T-helper 2 cell treated with Interferon-gamma antibody and Interleukin-4, amounts not matched to agents 5 μg/mL and 100 μg/mL, for 36 hours (primary cell): ENCODE measurements around the gene ZNF688.
A peak's percentile ranks its signal among the peaks of the same experiment; 100 is the strongest.

Experiments
- DNase-seq: peaks from one replicate; pipeline ENCODE4 v3.0.0; 2021; ENCODE audit warnings: low spot score
- H3K27ac Mint-ChIP-seq: one replicate; pipeline ENCODE4 v1.8.0; 2021; ENCODE audit warnings: mild to moderate bottlenecking, mixed read lengths
- H3K27me3 Mint-ChIP-seq: one replicate; pipeline ENCODE4 v1.8.0; 2021; ENCODE audit warnings: low read depth, mixed read lengths
- H3K36me3 Mint-ChIP-seq: one replicate; pipeline ENCODE4 v1.8.0; 2021; ENCODE audit warnings: low read depth, mixed read lengths
- H3K4me1 Mint-ChIP-seq: one replicate; pipeline ENCODE4 v1.8.0; 2021; ENCODE audit warnings: low read depth, mixed read lengths
- H3K4me3 Mint-ChIP-seq: one replicate; pipeline ENCODE4 v1.8.0; 2022; ENCODE audit warnings: mild to moderate bottlenecking, moderate library complexity, mixed read lengths
- H3K9me3 Mint-ChIP-seq: one replicate; pipeline ENCODE4 v1.8.0; 2021; ENCODE audit warnings: mixed read lengths

The ZNF688 gene

DNA sequence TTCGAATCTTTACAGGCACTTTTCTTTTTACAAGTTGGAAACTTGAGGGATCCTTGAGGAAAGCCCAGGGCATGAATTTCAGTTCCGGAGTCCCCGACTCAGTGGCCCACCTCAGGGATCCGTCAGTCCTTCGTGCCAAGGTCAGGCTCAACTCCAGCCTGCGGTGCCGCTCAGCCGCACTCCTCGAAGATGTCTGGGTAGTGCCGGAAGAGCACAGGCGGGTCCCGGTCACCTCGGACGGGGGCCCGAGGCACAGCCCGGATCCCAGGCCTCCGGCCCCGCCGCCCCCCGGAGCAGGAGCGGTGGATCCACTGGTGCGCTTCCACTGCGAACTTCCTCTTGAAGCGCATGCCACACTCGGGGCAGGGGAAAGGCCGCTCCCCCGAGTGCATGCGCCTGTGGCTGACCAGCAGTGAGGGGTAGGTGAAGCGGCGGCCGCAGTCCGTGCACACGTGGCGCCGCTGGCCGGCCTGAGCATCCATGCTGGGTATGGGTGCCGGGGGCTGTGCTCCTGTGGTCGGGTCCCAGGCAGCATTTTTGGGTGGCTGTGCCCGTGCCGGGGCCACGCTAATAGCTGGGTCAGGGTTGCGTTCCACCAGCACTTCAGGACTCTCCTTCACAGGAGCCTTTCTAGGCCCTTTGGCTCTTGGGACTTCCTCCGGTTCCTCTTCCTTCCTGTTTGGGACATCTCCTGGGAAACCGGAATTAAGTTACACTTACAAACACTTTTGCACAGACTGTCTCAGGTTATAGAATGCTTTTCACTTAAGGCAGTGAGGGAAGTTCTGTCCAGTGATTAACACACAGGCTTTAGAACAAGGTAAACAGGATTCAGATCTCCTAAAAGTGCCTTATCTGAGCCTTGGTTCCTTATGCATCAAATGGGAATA is 1.5 kb downstream of the ZNF688 start:
- no peaks in the 10 kb centered on the region for H3K27me3 Mint-ChIP-seq
- no peak for DNase-seq
- peaks cover 44% of the 10 kb centered on the region for H3K4me1 Mint-ChIP-seq
- peak overlapping the region; percentile 89 for H3K4me3 Mint-ChIP-seq
- H3K9me3 Mint-ChIP-seq = no peaks in the 10 kb centered on the region
- H3K27ac Mint-ChIP-seq = peak overlapping the region; percentile 15
- H3K36me3 Mint-ChIP-seq = peaks cover 8% of the 10 kb centered on the region

DNA sequence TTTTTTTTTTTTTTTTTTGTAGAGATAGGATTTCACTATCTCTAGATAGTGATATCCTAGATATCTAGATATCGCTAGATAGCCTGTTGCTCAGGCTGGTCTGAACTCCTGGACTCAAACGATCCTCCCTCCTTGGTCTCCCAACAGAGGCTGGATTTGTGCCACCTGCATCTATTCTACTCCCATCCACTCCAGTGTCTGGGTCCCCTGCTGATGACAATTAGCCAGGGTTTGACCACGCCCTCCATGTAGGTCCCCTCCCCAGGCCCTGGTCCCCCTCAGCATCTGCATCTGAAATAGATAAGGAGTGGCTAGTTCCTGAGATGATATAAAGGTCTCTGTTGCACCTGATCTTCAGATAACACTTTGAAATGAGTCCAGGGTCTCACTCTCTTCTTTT is 2.2 kb downstream of the ZNF688 start:
- Mint-ChIP-seq H3K27ac (peak overlapping the region; percentile 85), H3K9me3 (no peaks in the 10 kb centered on the region), H3K4me3 (peak overlapping the region; percentile 12), H3K27me3 (no peaks in the 10 kb centered on the region), H3K36me3 (peaks cover 4% of the 10 kb centered on the region), H3K4me1 (peaks cover 40% of the 10 kb centered on the region)
- no peak for DNase-seq

DNA sequence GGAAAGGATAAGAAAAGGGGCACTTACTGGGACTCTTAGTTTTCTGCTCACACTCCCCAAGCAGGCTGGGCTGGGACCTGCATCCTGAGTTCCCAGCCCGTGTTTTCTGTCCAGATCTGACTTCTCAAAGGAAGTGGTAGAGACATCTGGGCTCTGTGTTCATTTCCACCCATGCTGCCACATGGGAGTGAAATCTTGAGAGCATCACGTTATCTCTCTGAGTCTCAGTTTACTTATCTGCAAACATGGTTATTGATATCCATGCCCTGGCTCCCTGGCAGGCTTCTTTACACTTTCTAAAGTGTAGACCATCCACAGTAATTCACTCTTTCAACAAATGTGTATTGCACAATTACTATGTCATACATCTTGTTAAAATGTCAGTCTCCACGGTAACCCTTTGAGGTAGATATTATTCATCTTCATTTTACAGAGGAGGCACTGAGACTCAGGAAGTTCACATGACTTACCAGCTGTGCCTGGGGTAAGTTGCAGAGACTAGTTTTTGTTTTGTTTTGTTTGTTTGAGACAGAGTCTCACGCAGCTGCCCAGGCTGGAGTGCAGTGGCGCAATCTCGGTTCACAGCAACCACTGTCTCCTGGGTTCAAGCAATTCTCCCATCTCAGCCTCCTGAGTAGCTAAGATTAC is 3.4 kb downstream of the ZNF688 start:
- Mint-ChIP-seq H3K4me1 (peaks cover 35% of the 10 kb centered on the region), H3K27ac (peak overlapping the region; percentile 93), H3K4me3 (peak overlapping the region; percentile 76), H3K9me3 (no peaks in the 10 kb centered on the region), H3K36me3 (peaks cover 4% of the 10 kb centered on the region), H3K27me3 (no peaks in the 10 kb centered on the region)
- DNase-seq = peak; percentile 61

DNA sequence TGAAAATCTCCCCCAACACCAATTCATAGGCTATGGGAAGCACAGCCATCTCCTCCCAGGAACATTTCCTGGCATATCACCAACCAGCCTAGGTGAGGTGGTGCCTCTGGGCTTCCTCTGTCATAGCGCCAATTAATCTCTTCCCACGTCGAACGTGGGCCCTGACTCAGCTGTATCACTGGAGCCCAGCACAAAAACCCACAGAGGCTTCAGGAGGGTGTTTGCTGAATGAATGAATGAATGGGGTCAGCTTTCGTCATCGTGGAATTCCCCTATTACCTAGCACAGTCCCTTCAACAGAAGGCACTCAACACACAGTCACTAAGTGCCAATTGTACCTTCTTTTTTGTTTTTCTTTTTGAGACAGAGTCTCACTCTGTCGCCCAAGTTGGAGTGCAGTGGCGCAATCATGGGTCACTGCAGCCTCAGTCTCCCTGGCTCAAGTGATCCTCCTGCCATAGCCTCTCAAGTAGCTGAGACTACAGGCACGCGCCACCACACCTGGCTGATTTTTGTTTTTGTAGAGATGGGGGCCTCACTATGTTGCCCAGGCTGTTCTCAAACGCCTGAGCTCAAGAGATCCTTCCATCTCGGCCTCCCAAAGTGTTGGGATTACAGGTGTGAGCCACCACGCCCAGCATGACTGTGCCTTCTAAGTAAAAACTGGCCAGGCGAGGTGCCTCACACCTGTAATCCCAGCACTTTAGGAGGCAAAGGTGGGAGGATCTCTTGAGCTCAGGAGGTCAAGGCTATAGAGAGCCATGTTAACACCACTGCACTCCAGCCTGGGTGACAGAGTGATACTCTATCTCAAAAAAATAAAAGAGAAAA is 4.1 kb downstream of the ZNF688 start:
- Mint-ChIP-seq H3K4me3 (peak overlapping the region; percentile 76), H3K27ac (peak overlapping the region; percentile 93), H3K4me1 (peaks cover 33% of the 10 kb centered on the region), H3K27me3 (no peaks in the 10 kb centered on the region), H3K9me3 (no peaks in the 10 kb centered on the region), H3K36me3 (peaks cover 4% of the 10 kb centered on the region)
- peak; percentile 63 for DNase-seq

DNA sequence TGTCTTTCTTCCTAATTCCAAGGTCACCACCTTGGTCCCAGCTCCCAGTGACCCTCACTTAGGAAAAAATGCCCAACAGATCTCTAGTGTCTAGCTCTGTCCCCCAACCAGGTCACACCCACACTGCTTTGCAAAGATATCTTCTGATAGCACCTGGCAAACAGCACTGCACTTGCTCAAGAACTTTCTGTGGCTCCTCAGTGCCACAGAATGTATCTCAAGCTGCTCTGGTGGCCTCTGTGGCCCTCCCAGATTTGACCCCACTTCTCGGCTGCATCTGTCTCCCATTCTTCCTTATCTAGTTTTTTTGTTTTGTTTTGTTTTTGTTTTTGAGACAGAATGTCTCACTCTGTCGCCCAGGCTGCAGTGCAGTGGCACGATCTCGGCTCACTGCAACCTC is 5.0 kb downstream of the ZNF688 start:
- H3K4me1 Mint-ChIP-seq = peaks cover 31% of the 10 kb centered on the region
- H3K36me3 Mint-ChIP-seq = no peaks in the 10 kb centered on the region
- DNase-seq = no peak
- H3K27me3 Mint-ChIP-seq = no peaks in the 10 kb centered on the region
- no peak overlapping the region for H3K27ac Mint-ChIP-seq
- no peak overlapping the region for H3K4me3 Mint-ChIP-seq
- H3K9me3 Mint-ChIP-seq = no peaks in the 10 kb centered on the region

DNA sequence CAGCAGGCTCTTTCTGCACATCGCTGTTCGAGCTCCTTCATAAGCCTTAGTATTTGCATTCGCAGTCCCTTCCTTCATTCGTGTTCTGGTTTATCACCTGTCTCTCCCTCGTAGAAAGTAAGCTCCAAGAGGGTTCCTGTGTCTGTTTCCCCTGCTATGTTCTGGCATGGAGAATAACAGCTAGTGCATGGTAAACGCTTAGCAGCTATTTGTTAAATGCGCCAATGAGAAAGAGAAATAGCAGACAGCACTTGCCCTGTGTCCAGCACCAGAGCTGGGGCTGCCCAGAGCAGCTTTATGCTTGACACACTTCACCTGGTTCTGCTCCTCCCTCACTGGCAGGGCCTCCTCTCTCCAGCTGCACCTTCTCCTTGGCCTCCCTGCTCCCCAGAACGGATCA is 5.5 kb downstream of the ZNF688 start:
- Mint-ChIP-seq H3K27me3 (no peaks in the 10 kb centered on the region), H3K27ac (no peak overlapping the region), H3K9me3 (no peaks in the 10 kb centered on the region), H3K4me3 (no peak overlapping the region), H3K36me3 (no peaks in the 10 kb centered on the region), H3K4me1 (peaks cover 36% of the 10 kb centered on the region)
- DNase-seq = no peak

DNA sequence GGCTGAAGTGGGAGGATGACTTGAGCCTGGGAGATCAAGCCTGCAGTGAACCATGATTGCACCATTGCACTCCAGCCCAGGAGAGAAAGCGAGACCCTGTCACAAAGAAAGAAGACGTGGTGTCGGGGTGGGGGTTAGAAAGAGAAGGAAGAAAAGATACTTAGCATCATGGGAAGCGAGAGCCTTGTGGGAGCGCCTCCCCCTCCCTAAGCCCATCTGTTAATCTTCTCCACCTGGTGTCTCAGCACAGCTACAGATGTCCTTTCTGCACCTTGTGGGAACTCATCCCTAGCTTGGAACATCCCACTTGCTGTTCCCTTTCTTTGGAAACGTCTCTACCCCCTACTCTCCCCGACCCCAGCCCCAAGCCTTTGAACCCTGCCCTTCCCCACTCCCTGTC is 6.0 kb downstream of the ZNF688 start:
- no peaks in the 10 kb centered on the region for H3K36me3 Mint-ChIP-seq
- H3K9me3 Mint-ChIP-seq = no peaks in the 10 kb centered on the region
- no peaks in the 10 kb centered on the region for H3K27me3 Mint-ChIP-seq
- no peak overlapping the region for H3K4me3 Mint-ChIP-seq
- no peak for DNase-seq
- H3K27ac Mint-ChIP-seq = no peak overlapping the region
- H3K4me1 Mint-ChIP-seq = peaks cover 35% of the 10 kb centered on the region

DNA sequence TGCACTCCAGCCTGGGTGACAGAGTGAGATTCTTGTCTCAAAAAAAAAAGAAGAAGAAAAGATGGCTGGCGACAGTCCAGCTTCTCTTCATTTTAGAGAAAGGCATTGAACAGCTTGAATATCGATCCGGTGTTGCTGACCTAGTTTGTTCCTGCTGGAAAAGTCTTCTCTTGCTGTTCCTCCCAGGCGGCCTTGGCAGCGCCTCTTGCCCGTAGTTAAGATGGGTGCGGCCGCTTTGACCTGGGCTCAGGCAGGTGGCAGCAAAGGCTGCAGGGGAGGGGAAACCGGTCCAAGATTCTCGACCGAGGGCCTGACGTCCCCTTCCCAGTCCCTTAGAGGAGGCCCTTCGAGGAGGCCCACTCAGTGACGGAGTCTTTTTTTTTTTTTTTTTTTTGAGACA is 9.5 kb downstream of the ZNF688 start:
- Mint-ChIP-seq H3K27me3 (no peaks in the 10 kb centered on the region), H3K27ac (peak overlapping the region; percentile 82), H3K4me3 (peak overlapping the region; percentile 83), H3K9me3 (no peaks in the 10 kb centered on the region), H3K36me3 (no peaks in the 10 kb centered on the region), H3K4me1 (peaks cover 27% of the 10 kb centered on the region)
- DNase-seq = no peak

DNA sequence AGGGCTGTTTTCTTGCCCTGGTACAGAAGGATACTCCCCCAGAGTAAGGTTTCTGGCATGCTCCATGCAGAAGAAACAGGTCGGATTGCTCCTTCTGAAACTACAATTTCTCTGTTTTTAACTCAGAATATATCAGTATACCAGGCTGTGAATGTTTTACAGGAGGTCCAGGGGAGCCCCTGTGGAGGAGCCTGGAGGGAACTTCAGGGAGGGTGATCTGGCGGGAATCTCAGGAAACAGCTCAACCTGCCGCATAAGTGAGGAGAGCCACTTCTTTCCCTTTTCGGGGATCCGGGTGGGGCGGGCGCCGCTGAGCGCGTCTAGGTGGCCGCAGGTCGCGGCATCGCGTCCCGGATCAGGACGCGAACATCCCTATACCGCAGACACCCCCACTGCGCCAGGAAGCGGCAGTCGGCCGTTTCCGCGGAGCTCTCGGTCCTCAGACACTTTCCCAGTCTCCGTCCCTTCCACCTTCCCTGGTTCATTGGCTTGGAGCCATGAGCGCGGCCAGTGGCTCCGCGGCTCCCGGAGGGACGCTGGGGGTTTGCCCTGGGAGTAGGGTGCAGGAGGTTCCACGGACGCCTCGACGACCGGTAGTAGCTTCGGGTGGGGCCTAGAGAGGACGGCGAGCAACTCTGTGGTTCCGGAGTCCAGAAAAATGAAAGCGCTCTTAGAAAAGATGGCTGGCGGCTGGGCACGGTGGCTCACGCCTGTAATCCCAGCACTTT is 10.3 kb downstream of the ZNF688 start:
- peaks cover 22% of the 10 kb centered on the region for H3K4me1 Mint-ChIP-seq
- H3K9me3 Mint-ChIP-seq = no peaks in the 10 kb centered on the region
- no peaks in the 10 kb centered on the region for H3K27me3 Mint-ChIP-seq
- H3K27ac Mint-ChIP-seq = peak overlapping the region; percentile 82
- H3K36me3 Mint-ChIP-seq = peaks cover 2% of the 10 kb centered on the region
- H3K4me3 Mint-ChIP-seq = peak overlapping the region; percentile 83
- peak; percentile 27 for DNase-seq

DNA sequence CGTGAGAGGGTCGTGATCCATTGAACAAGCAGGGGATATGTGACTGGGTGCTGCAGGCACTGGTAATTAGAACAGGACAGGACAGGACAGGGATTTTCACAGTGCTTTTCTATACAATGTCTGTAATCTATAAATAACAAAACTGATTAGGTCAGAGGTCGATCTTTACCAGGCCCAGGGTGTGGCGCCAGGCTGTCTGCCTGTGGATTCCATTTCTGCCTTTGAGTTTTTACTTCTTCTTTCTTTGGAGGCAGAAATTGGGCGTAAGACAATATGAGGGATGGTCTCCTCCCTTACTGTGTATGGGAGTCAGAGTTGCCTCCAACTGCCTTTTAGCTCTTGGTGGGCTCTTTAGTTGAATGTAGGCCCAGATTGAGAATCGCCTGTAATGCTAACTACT is 11.8 kb downstream of the ZNF688 start:
- Mint-ChIP-seq H3K36me3 (peaks cover 8% of the 10 kb centered on the region), H3K4me3 (peak overlapping the region; percentile 69), H3K4me1 (peaks cover 23% of the 10 kb centered on the region), H3K27me3 (no peaks in the 10 kb centered on the region), H3K27ac (peak overlapping the region; percentile 87), H3K9me3 (no peaks in the 10 kb centered on the region)
- no peak for DNase-seq

DNA sequence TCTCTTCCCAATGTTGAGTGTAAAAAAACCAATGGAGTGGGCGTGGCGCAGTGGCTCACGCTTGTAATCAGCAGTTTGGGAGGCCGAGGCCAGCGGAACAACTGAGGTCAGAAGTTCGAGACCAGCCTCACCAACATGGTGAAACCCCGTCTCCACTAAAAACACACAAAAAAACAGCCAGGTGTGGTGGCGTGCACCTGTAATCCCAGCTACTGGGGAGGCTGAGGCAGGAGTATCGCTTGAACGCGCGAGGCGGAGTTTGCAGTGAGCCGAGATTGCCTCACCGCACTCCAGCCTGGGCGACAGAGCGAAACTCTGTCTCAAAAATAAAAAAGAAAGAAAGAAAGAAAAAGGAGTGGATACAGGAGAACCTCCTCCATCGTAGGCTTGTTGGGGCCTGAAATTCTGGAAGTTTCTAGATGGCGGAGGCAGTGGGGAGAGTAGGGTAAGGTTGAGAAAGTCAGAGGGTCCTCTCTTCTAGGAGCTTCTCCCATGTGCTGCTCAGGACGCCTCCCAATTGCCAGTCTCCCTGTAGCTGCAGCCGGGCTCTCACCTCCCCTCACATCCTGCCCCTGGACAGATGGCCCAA is 12.6 kb downstream of the ZNF688 start:
- Mint-ChIP-seq H3K27me3 (no peaks in the 10 kb centered on the region), H3K4me3 (peak overlapping the region; percentile 86), H3K36me3 (peaks cover 15% of the 10 kb centered on the region), H3K9me3 (no peaks in the 10 kb centered on the region), H3K27ac (peak overlapping the region; percentile 87), H3K4me1 (peaks cover 30% of the 10 kb centered on the region)
- no peak for DNase-seq

DNA sequence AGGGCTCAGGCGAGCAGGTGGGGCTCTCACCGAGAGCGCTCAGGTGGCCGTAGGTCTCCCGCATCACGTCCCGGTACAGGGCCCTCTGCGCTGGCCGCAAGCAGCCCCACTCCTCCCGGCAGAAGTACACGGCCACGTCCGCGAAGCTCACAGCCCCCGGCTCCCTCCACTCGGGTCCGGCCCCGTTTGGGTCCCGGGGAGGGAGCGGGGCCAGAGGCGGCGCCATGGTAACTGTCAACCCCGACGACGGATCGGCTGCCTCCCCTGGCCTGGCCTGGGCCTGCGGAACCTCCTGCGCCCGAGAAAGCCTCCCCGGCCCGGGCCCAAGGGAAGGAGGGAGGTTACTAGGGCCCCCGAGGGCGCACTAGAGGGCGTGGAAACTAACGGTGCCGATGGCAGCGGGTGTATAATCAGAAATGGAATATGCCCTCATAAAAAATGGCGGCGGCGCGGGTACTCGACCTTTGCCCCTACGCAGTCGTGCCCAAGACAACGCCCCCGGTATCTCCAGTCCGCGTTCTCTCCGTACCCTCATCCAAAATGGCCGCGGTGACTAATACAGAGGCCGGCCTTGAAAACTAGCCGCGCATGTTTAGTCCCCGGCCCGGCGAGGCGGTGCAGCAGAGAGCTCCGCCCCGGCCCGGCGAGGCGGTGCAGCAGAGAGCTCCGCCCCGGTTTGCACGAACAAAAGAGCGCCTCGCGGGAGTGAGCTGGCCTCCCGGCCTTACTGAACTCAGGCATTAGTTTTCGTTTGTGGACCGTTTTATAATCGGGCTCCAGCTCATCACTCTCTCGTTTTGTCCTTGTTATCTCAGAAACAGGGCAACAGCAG is 13.3 kb downstream of the ZNF688 start, which contains the start of gene ZNF764:
Gene ZNF764, minus strand, starts transcription at position 418 of the 832 bp plus-strand sequence. Its CDS starts 192 bp downstream, at position 226.
- H3K27me3 Mint-ChIP-seq = no peaks in the 10 kb centered on the region
- peaks cover 37% of the 10 kb centered on the region for H3K4me1 Mint-ChIP-seq
- peak within 1 kb of the TSS; percentile 87 for H3K27ac Mint-ChIP-seq

More for the DNA sequence above, 13.3 kb downstream of the ZNF688 start, which contains the start of gene ZNF764:
- peak; percentile 98 for DNase-seq
- Mint-ChIP-seq H3K9me3 (no peaks in the 10 kb centered on the region), H3K4me3 (peak within 1 kb of the TSS; percentile 86), H3K36me3 (peaks cover 22% of the 10 kb centered on the region)
